Testis (tissue), 2 donors: ENCODE measurements around the gene ULK4.

Source experiments
- POLR2A ChIP-seq: fragments of 450-650 bp; IDR thresholded peaks from one replicate; pipeline ENCODE4 v1.6.1; 2017; ENCODE audit warnings: antibody characterized with exemption, mild to moderate bottlenecking, moderate library complexity
- TF ChIP-seq, protein P1 (sequence below), 3 experiments: fragments of 450-650 bp in 2 of 3; fragments of 200-600 bp in 1 of 3; sonication (generic) in 1 of 3; IDR thresholded peaks; one replicate each; pipeline ENCODE4 v1.5.1; 2016 to 2019; ENCODE audit warnings: antibody characterized with exemption in 3 of 3, mild to moderate bottlenecking in 2 of 3, moderate library complexity in 1 of 3

DNA sequence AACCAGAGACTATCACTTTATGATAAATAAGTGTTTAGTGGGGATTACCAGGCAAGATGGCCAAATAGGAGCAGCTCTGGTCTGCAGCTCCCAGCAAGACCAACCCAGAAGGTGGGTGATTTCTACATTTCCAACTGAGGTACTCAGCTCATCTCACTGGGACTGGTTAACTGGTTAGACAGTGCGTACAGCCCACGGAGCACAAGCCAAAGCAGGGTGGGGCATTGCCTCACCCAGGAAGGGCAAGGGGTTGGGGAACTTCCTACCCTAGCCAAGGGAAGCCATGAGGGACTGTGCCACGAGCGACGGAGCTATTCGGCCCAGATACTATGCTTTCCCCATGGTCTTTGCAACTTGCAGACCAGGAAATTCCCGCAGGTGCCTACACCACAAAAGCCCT is 591.6 kb downstream of the ULK4 start:
- TF ChIP-seq POLR2A, result no peak
- TF ChIP-seq, protein P1, sequence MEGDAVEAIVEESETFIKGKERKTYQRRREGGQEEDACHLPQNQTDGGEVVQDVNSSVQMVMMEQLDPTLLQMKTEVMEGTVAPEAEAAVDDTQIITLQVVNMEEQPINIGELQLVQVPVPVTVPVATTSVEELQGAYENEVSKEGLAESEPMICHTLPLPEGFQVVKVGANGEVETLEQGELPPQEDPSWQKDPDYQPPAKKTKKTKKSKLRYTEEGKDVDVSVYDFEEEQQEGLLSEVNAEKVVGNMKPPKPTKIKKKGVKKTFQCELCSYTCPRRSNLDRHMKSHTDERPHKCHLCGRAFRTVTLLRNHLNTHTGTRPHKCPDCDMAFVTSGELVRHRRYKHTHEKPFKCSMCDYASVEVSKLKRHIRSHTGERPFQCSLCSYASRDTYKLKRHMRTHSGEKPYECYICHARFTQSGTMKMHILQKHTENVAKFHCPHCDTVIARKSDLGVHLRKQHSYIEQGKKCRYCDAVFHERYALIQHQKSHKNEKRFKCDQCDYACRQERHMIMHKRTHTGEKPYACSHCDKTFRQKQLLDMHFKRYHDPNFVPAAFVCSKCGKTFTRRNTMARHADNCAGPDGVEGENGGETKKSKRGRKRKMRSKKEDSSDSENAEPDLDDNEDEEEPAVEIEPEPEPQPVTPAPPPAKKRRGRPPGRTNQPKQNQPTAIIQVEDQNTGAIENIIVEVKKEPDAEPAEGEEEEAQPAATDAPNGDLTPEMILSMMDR (IDR thresholded peaks at IDR 0.05), result no peak
